Neuron (in vitro differentiated cells): ENCODE measurements around the gene CA4.
"Not testable (repeated sequence)": the region's sequence is repeated elsewhere in the genome, so short reads cannot be mapped to it uniquely, and the experiment has no call there.

Experiments
- H2AFZ ChIP-seq: one replicate; pipeline ENCODE4 v1.6.1; 2013; ENCODE audit warnings: low read depth, mild to moderate bottlenecking, inconsistent platforms, low read length, moderate library complexity
- H3K27me3 ChIP-seq: one replicate; pipeline ENCODE4 v1.6.1; 2013; ENCODE audit warnings: low read length; ENCODE audit not compliant: insufficient read depth
- H3K36me3 ChIP-seq: one replicate; pipeline ENCODE4 v1.6.1; 2013; ENCODE audit warnings: low read length; ENCODE audit not compliant: insufficient read depth
- H3K4me1 ChIP-seq: one replicate; pipeline ENCODE4 v1.6.1; 2013; ENCODE audit warnings: low read length; ENCODE audit not compliant: insufficient read depth
- H3K4me3 ChIP-seq: 2 replicates; pipeline ENCODE4 v1.5.1; 2013; ENCODE audit warnings: mild to moderate bottlenecking, low read length, moderate library complexity
- H3K9me3 ChIP-seq: one replicate; pipeline ENCODE4 v1.6.1; 2013; ENCODE audit warnings: low read length

CA4 gene

GRCh38 chr17:60149691-60150582 is at the start of gene CA4:
TSS of gene CA4 (plus strand) at chr17:60149973. CDS start at chr17:60150035, 62 bp downstream.
- H3K36me3 ChIP-seq = no peaks in the 10 kb centered on the region
- peaks cover 16% of the 10 kb centered on the region for H3K4me1 ChIP-seq
- H3K9me3 ChIP-seq = peaks cover 4% of the 10 kb centered on the region
- H2AFZ ChIP-seq = no peak within 1 kb of the TSS
- H3K27me3 ChIP-seq = peaks cover 71% of the 10 kb centered on the region
- H3K4me3 ChIP-seq = no peak within 1 kb of the TSS

DNA sequence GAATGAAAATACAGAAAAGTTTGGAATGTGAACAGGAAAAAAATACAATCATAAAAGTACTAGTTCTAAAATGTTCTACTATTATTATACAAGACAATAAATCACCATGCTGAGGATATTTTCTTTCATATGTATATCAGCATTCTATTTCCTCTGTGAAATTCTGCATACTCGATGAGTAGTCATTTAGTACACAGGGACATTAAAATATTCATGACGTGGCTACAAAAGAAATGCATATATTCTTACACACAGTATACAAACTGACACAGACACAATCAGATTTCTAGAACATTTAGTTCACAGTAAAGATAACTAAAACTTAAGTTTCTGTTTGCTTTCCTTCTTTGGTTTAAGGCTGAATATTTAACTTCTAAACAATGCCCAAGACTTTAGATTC is 49.2 kb upstream of the CA4 start:
- not testable (repeated sequence) for H3K4me1 ChIP-seq, H3K4me3 ChIP-seq, H3K9me3 ChIP-seq, H2AFZ ChIP-seq, H3K36me3 ChIP-seq, H3K27me3 ChIP-seq

DNA sequence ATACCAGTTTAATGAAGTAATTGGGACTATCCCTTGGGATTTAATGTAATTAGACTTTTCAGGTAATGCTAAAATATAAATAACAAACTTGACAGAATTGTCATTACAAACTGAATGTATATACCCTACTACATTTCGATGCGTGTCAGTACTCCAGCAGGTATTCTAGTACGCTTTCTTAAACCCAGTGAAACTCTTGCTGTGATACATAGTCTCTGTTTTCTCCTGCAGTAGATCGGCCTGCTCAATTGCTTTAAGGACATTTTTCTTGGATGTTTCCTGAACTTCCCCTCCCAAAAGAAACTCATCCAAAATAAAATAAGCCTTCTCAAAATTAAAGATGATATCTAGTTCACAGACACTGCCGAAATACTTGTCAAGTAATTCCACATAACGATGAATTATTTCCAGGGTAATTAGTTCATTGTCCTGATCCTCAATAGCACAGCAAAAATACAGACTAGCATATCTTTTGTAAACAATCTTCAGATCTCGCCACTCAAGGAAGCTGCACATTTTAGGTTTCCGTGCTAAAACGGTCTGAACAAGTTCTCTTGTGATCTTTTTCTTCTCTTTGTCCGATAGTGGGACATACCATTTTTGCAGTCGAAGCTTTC is 47.6 kb upstream of the CA4 start:
- not testable (repeated sequence) for H3K36me3 ChIP-seq, H3K4me1 ChIP-seq, H2AFZ ChIP-seq, H3K9me3 ChIP-seq, H3K4me3 ChIP-seq, H3K27me3 ChIP-seq

- peak overlapping the region; percentile 6 for H3K4me3 ChIP-seq
- no peaks in the 10 kb centered on the region for H3K9me3 ChIP-seq
- H2AFZ ChIP-seq = no peak overlapping the region
- no peaks in the 10 kb centered on the region for H3K36me3 ChIP-seq
- no peaks in the 10 kb centered on the region for H3K4me1 ChIP-seq
- no peaks in the 10 kb centered on the region for H3K27me3 ChIP-seq
Measured at GRCh38 chr17:60102632-60103096, 47.1 kb upstream of the CA4 start.

DNA sequence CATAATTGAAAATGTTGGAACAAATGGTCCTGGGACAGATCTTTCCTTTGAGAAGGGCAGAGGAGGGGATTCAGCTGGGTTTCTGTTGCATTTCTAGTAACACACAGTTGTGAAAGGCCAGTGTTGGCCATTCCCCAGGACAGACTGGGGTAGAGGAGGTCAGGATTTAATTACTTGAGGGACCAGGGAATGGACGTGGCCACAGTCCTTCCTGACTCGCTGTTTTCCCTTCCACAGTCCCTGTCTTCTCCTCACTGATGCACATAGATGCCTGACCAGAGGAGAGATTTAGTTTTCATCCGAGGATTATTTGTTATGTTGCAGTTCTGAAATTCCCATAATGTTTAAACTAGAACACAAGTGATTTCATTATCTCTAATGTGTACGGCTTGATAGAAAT is 45.8 kb upstream of the CA4 start:
- no peaks in the 10 kb centered on the region for H3K9me3 ChIP-seq
- no peaks in the 10 kb centered on the region for H3K4me1 ChIP-seq
- H3K4me3 ChIP-seq = no peak overlapping the region
- no peaks in the 10 kb centered on the region for H3K27me3 ChIP-seq
- H3K36me3 ChIP-seq = no peaks in the 10 kb centered on the region
- H2AFZ ChIP-seq = no peak overlapping the region

DNA sequence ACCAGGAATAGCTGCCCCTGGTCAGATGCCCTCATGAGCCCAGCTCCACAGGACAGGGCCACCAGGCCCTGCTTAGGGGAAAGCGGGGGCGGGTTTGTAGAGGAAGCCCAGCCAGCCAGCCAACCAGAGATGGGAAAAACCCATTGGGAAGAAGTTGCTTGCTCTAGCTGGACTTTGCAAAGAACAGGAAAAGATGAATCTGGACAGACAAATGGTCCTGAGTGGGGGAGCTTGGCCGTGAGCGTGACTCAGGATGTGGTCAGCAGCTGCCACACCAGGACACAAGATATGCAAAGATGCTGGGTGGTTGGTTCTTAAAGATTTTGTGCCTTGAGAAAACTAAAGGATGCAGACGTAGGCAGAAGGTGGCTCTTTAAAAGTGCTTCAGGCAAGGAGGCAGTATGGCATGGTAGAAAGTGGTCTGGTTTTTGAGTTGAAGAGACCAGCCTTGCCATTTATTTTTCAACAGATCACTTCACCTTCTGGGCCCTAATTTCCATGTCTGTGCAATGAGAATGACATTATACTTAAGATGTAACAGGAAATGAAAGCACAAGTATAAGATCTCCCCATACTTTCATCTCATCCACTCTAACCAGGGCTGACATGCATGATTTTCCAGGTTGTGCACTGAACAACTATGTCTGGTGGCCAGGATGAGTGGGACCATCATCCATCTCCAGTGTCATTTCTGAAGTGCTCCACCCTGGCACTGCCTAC is 43.3 kb upstream of the CA4 start:
- Histone ChIP-seq H2AFZ (no peak overlapping the region), H3K4me3 (no peak overlapping the region), H3K36me3 (no peaks in the 10 kb centered on the region), H3K4me1 (no peaks in the 10 kb centered on the region), H3K9me3 (no peaks in the 10 kb centered on the region), H3K27me3 (no peaks in the 10 kb centered on the region)

GRCh38 chr17:60107526-60108257 is 42.1 kb upstream of the CA4 start:
- Histone ChIP-seq H3K9me3 (no peaks in the 10 kb centered on the region), H3K27me3 (no peaks in the 10 kb centered on the region), H3K4me1 (no peaks in the 10 kb centered on the region), H3K36me3 (no peaks in the 10 kb centered on the region), H2AFZ (no peak overlapping the region), H3K4me3 (no peak overlapping the region)

DNA sequence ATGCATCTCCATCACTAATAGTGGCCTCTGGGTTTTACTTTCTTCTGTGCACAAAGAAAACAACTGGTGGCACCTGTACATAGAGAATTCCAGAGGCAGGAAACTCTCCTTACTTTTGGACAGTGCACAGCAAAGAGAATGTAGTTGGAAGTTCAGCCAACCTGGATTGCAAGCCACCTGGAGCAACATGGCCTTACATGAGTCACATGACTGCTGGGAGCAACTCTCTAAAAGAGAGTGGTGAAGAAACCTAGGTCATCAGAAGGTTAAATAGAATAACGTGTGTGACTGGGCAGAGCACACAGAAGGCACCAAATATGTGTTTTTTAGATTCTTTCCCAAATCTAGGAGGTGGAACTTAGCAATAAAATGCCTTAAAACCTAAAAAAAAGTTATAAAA is 41.5 kb upstream of the CA4 start:
- H3K27me3 ChIP-seq, H3K36me3 ChIP-seq, H3K4me1 ChIP-seq, H3K9me3 ChIP-seq, H2AFZ ChIP-seq, H3K4me3 ChIP-seq: not testable (repeated sequence)

DNA sequence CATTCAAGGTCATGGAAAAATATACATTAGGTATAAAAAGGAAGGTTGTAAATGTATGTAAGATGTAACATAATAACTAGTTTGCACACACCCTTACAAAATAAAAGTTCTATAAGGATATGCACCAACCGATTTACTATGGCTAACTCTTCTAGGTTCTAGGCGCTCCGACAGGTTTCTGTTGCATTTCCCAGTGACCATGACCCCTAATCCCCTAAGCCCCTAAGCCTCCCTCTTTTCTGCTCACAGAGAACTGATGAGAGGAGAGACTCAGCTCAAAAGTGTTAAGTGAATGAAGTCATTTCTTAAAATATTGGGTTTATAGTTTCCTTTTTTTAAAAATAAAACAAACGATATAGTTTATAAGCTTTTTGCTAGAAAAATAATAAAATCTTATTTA is 41.1 kb upstream of the CA4 start:
- H3K36me3 ChIP-seq = no peaks in the 10 kb centered on the region
- H3K4me1 ChIP-seq = no peaks in the 10 kb centered on the region
- H3K27me3 ChIP-seq = no peaks in the 10 kb centered on the region
- H3K4me3 ChIP-seq = no peak overlapping the region
- no peaks in the 10 kb centered on the region for H3K9me3 ChIP-seq
- H2AFZ ChIP-seq = no peak overlapping the region

GRCh38 chr17:60109161-60109560 is 40.6 kb upstream of the CA4 start:
- Histone ChIP-seq H3K4me1 (no peaks in the 10 kb centered on the region), H3K36me3 (no peaks in the 10 kb centered on the region), H3K4me3 (no peak overlapping the region), H2AFZ (no peak overlapping the region), H3K9me3 (no peaks in the 10 kb centered on the region), H3K27me3 (no peaks in the 10 kb centered on the region)

DNA sequence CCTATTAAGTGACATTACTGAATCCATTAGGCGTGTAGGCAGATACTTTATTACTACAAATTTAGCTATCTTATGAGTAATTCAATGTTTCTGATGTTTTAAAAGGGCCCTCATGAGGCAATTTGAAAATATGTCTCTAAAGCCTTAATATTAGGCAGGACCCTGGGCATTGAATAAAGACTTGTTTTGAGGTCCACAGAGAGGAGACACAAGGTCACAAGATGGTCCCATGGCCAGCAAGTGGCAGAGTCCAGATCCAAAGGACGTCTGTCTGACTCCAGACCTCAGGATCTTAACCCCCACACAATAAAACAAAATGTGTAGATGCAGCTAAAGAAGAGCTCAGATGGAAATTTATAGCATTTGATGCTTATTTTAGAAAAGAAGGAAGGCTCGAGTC is 39.2 kb upstream of the CA4 start:
- no peak overlapping the region for H3K4me3 ChIP-seq
- H2AFZ ChIP-seq = no peak overlapping the region
- no peaks in the 10 kb centered on the region for H3K27me3 ChIP-seq
- H3K9me3 ChIP-seq = no peaks in the 10 kb centered on the region
- no peaks in the 10 kb centered on the region for H3K4me1 ChIP-seq
- no peaks in the 10 kb centered on the region for H3K36me3 ChIP-seq

DNA sequence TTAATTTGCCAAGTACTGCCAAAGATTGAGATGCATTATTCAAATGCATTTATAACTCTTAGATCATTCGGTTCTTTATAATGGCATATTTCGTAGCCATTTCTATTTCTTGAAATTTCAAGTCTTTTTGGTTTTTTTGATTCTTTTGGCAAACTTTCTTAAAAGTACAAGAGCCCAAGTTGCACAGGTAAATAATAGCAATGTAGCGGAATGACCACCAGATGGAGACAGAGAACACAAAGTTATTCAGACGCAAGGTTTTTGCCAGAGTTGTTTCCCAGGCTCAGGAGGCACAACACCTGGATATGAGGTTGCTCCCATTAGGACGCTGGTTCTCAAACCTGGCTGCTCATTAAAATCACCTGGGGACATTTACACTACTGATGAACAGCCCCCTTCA is 38.1 kb upstream of the CA4 start:
- H3K27me3 ChIP-seq, H3K9me3 ChIP-seq, H3K4me1 ChIP-seq, H3K36me3 ChIP-seq, H2AFZ ChIP-seq, H3K4me3 ChIP-seq: not testable (repeated sequence)

DNA sequence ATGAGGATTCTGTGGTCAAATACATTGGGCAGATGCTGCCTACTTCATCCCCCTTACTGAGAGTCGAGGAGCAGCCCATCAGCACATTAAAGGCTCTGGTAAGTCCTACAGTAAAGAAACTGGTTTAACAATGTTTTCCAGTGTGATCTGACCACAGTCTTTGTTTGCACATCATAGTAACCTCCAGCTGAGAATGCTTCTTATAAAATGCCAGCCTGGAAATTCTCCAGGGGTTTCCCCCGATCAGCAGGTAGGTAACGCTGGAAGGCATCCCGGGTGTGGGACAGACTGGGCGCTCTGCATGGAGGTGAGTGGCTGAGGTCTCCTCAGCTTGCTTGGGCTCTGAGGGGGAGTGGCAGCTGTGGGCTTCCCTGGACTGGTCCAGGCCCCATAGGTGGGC is 34.4 kb upstream of the CA4 start:
- H3K4me3 ChIP-seq, H3K4me1 ChIP-seq, H3K27me3 ChIP-seq, H3K9me3 ChIP-seq, H2AFZ ChIP-seq, H3K36me3 ChIP-seq: not testable (repeated sequence)
